Measurements from ENCODE around the gene BCL2L15. TPM values are rescaled to one million over a fixed set of nuclear protein-coding genes. Genes with fewer than 3 reads are reported as not detected.

The BCL2L15 gene
- total RNA-seq, 5 donors from 2014 or later (not counting 1 experiment from before 2014, with no cell fraction given), result 1.2 to 5.8 (median 1.7) TPM

DNA sequence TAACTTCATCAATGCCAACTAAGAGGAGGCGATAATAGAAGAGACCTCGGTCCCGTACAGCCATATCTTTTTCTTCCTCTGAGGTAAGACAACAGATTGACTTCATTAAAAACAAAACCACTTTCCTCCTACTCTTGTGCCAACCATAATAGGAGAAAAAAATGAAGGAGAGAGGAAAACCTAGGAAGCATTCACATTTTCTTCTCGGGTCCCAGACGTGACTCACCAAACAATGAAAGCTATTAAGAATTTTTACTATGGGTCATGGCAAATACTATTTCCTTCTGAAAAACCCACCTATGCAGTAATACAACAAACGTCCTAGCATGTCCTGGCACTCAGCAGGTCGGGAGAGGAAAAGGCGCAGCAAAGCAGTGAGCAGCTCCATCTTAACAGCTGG lies 8.6 kb upstream of the BCL2L15 start:
- POLR2A ChIA-PET, result interaction anchor here in 1 of 2 donors (1.7 kb wide), 1 partner anchor 8 kb away, joined by 8 read pairs; the partner anchor contains the start of gene AP4B1
- Mint-ChIP-seq H3K27me3 (no peaks in the 10 kb centered on the region), H3K9me3 (no peaks in the 10 kb centered on the region), H3K4me1 (peaks cover 31 to 32% (median 31%) of the 10 kb centered on the region in 3 donors), H3K27ac (no peak overlapping the region), H3K36me3 (peaks cover 61% of the 10 kb centered on the region), H3K4me3 (no peak overlapping the region)
- DNase-seq (no peak), ATAC-seq (replicated peaks in 1 of 4) (no peak)
- CTCF ChIA-PET, result interaction anchor here in 1 of 2 donors (0.5 to 0.6 kb wide), 2 partner anchors 10 to 13 kb away, joined by 3 to 4 read pairs; no protein-coding TSS in a partner anchor
- H3K27me3 ChIP-seq (replicated peaks in 1 of 2; ENCODE audit: control insufficient read depth in 2 of 2, extremely low read depth in 1 of 2, insufficient read depth in 2 of 2, low read length in 1 of 2), result no peaks in the 10 kb centered on the region
- 85% methylated on average over 2 of the region's 8 CpGs for WGBS (ENCODE audit: insufficient coverage)
- H3K27ac ChIP-seq (ENCODE audit: low read length), result no peak overlapping the region
- H3K4me1 ChIP-seq (ENCODE audit: control insufficient read depth in 1 of 2, extremely low read depth in 1 of 2, insufficient read depth in 2 of 2, low read length in 2 of 2), result no peaks in the 10 kb centered on the region
- no peak overlapping the region for H3K4me3 ChIP-seq (ENCODE audit: control insufficient read depth in 1 of 2, extremely low read depth in 1 of 2, low read length in 1 of 2)
- H3K36me3 ChIP-seq (ENCODE audit: control insufficient read depth in 2 of 2, extremely low read depth in 1 of 2, insufficient read depth in 1 of 2, low read length in 1 of 2), result peaks cover 9 to 61% of the 10 kb centered on the region in 2 donors
- no peaks in the 10 kb centered on the region for H3K9me3 ChIP-seq

DNA sequence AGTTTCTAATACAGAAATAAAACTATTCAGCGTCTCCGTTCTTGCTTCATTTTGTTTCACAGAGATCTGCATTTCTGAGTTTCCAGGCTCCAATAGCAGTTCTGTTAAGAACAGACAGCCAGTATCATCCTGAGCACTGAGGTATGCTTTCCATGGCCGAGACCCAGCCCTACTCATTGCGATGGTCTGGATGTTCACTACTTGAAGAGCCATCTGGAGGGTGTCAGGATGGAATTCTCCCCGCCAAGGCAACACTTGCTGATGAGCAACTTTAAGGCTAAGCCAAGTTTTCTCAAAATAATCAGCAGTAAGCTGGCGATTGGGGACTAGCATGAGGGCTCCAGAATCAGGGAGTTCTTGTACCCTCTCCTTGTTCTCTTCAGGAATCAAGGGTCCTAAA lies 7.7 kb upstream of the BCL2L15 start:
- POLR2A ChIA-PET, result interaction anchor here (1.2 to 1.7 kb wide), 2 partner anchors 9 kb away, joined by 3 to 8 read pairs; partner anchors contain the start of gene AP4B1 (in 1 of the 2)
- Mint-ChIP-seq H3K4me3 (no peak overlapping the region), H3K9me3 (no peaks in the 10 kb centered on the region), H3K27ac (peak overlapping the region in 1 of 2 donors; percentile 45), H3K36me3 (peaks cover 52% of the 10 kb centered on the region), H3K4me1 (peaks cover 24 to 28% (median 27%) of the 10 kb centered on the region in 3 donors), H3K27me3 (no peaks in the 10 kb centered on the region)
- 100% methylated on average over 5 of the region's 6 CpGs for WGBS (ENCODE audit: insufficient coverage)
- ATAC-seq (replicated peaks in 1 of 4), result no peak
- no peak overlapping the region for H3K27ac ChIP-seq (ENCODE audit: low read length)
- H3K36me3 ChIP-seq (ENCODE audit: control insufficient read depth in 2 of 2, extremely low read depth in 1 of 2, insufficient read depth in 1 of 2, low read length in 1 of 2), result peaks cover 9 to 54% of the 10 kb centered on the region in 2 donors
- no peaks in the 10 kb centered on the region for H3K9me3 ChIP-seq
- no peak overlapping the region for H3K4me3 ChIP-seq (ENCODE audit: control insufficient read depth in 1 of 2, extremely low read depth in 1 of 2, low read length in 1 of 2)
- CTCF ChIA-PET, result no interaction called here
- no peak for DNase-seq
- H3K27me3 ChIP-seq (replicated peaks in 1 of 2; ENCODE audit: control insufficient read depth in 2 of 2, extremely low read depth in 1 of 2, insufficient read depth in 2 of 2, low read length in 1 of 2), result no peaks in the 10 kb centered on the region
- no peaks in the 10 kb centered on the region for H3K4me1 ChIP-seq (ENCODE audit: control insufficient read depth in 1 of 2, extremely low read depth in 1 of 2, insufficient read depth in 2 of 2, low read length in 2 of 2)

DNA sequence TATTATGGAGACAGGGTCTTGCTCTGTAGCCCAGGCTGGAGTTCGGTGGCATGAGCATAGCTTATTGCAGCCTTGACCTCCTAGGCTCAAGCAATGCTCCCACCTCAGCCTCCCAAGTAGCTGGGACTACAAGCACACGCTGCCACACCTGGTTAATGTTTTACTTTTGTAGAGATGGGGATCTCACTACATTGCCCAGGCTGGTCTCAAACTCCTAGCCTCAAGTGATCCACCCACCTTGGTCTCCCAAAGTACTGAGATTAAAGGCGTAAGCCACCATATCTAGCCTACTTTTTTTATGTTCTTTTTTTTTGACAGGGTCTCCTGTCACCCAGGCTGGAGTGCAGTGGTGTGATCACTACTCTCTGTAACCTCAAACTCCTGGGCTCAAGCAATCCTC lies 5.9 kb upstream of the BCL2L15 start:
- Histone ChIP-seq H3K9me3 (no peaks in the 10 kb centered on the region), H3K4me3 (ENCODE audit: control insufficient read depth in 1 of 2, extremely low read depth in 1 of 2, low read length in 1 of 2) (no peak overlapping the region), H3K36me3 (ENCODE audit: control insufficient read depth in 2 of 2, extremely low read depth in 1 of 2, insufficient read depth in 1 of 2, low read length in 1 of 2) (peaks cover 12 to 39% of the 10 kb centered on the region in 2 donors), H3K27ac (ENCODE audit: low read length) (no peak overlapping the region), H3K4me1 (ENCODE audit: control insufficient read depth in 1 of 2, extremely low read depth in 1 of 2, insufficient read depth in 2 of 2, low read length in 2 of 2) (no peaks in the 10 kb centered on the region), H3K27me3 (replicated peaks in 1 of 2; ENCODE audit: control insufficient read depth in 2 of 2, extremely low read depth in 1 of 2, insufficient read depth in 2 of 2, low read length in 1 of 2) (no peaks in the 10 kb centered on the region)
- ChIA-PET POLR2A (interaction anchor here in 1 of 2 donors (0.6 kb wide), 1 partner anchor 55 kb away, joined by 9 read pairs; no protein-coding TSS in a partner anchor), CTCF (interaction anchor here in 1 of 2 donors (0.6 to 0.7 kb wide), 3 partner anchors 51 to 90 kb away, joined by 3 to 7 read pairs (median 4); no protein-coding TSS in a partner anchor)
- Mint-ChIP-seq H3K4me1 (peaks cover 6 to 16% (median 14%) of the 10 kb centered on the region in 3 donors), H3K36me3 (peaks cover 35% of the 10 kb centered on the region), H3K9me3 (no peaks in the 10 kb centered on the region), H3K27me3 (no peaks in the 10 kb centered on the region), H3K27ac (peak overlapping the region in 1 of 2 donors; percentile 18), H3K4me3 (no peak overlapping the region)
- DNase-seq, result no peak
- WGBS (ENCODE audit: insufficient coverage), result no CpG with 5 or more reads among the region's 3 CpGs
- ATAC-seq (replicated peaks in 1 of 4), result no peak

DNA sequence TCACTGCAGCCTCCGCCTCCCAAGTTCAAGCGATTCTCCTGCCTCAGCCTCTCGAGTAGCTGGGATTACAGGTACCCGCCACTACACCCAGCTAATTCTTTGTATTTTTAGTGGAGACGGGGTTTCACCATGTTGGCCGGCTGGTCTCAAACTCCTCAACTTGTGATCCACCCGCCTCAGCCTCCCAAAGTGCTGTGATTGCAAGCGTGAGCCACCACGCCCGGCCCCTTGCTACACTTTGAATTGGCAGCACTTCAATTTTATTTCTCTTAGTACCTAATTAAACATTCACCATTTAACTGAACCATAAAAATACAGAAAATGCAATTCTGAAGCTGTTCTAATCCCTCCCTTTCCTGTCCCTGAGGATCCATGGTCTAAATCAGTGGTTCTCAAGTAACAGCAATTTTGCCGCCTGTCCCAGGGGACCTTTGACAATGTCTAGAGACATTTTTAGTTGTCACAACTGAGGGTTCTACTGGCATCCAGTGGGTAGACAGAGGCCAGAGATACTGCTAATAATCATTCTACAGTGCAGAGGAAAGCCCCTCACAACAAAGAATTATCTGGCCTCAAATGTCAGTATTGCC lies 4.3 kb upstream of the BCL2L15 start:
- peaks cover 23% of the 10 kb centered on the region for H3K36me3 Mint-ChIP-seq
- POLR2A ChIA-PET, result interaction anchor here (0.5 to 0.7 kb wide), 2 partner anchors 16 to 39 kb away, joined by 3 to 12 read pairs; no protein-coding TSS in a partner anchor
- 95% methylated on average over 8 of the region's 11 CpGs for WGBS (ENCODE audit: insufficient coverage)
- H3K27me3 ChIP-seq (replicated peaks in 1 of 2; ENCODE audit: control insufficient read depth in 2 of 2, extremely low read depth in 1 of 2, insufficient read depth in 2 of 2, low read length in 1 of 2), result no peaks in the 10 kb centered on the region
- peak overlapping the region in 1 of 2 donors; percentile 39 for H3K27ac Mint-ChIP-seq
- no peak overlapping the region for H3K4me3 Mint-ChIP-seq
- peaks cover 12 to 25% of the 10 kb centered on the region in 2 donors for H3K36me3 ChIP-seq (ENCODE audit: control insufficient read depth in 2 of 2, extremely low read depth in 1 of 2, insufficient read depth in 1 of 2, low read length in 1 of 2)
- CTCF ChIA-PET, result interaction anchor here (0.7 to 1.3 kb wide), 3 partner anchors 13 to 135 kb away, joined by 3 to 4 read pairs (median 3); no protein-coding TSS in a partner anchor
- no peaks in the 10 kb centered on the region for H3K27me3 Mint-ChIP-seq
- no peaks in the 10 kb centered on the region for H3K9me3 Mint-ChIP-seq
- DNase-seq (no peak), ATAC-seq (replicated peaks in 1 of 4) (no peak)
- no peak overlapping the region for H3K27ac ChIP-seq (ENCODE audit: low read length)
- peaks cover 2 to 5% of the 10 kb centered on the region in 2 experiments for H3K4me1 ChIP-seq (ENCODE audit: control insufficient read depth in 1 of 2, extremely low read depth in 1 of 2, insufficient read depth in 2 of 2, low read length in 2 of 2)
- H3K4me1 Mint-ChIP-seq, result peaks cover 13 to 24% (median 22%) of the 10 kb centered on the region in 3 donors
- H3K9me3 ChIP-seq, result no peaks in the 10 kb centered on the region
- no peak overlapping the region for H3K4me3 ChIP-seq (ENCODE audit: control insufficient read depth in 1 of 2, extremely low read depth in 1 of 2, low read length in 1 of 2)

DNA sequence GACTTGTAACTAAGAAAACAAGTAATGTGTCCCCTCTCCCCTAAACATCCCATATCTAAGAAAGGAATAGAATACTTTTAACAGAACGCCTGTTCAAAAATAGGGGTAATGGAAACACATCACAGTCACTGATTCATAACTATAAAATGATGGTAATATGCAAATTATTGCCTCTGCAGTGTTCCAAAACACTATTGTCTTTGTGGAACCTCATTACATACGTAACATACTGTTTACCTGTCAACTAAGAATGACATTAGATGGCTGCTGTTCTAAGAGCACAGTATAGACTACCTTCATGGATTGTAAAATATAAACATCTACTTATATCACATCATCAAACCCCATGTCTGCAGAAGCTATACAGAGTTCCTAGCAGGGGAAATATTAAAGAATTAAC lies 3.4 kb upstream of the BCL2L15 start:
- POLR2A ChIA-PET, result interaction anchor here in 1 of 2 donors (0.5 kb wide), 1 partner anchor 40 kb away, joined by 3 read pairs; no protein-coding TSS in a partner anchor
- CTCF ChIA-PET, result interaction anchor here in 1 of 2 donors (0.6 to 1.7 kb wide), 5 partner anchors 13 to 187 kb away, joined by 3 to 6 read pairs (median 5); partner anchors contain the start of genes AP4B1 and OLFML3
- no peaks in the 10 kb centered on the region for H3K27me3 Mint-ChIP-seq

More for the DNA sequence above, 3.4 kb upstream of the BCL2L15 start:
- no peaks in the 10 kb centered on the region for H3K9me3 Mint-ChIP-seq
- peaks cover 14% of the 10 kb centered on the region for H3K36me3 Mint-ChIP-seq
- H3K36me3 ChIP-seq (ENCODE audit: control insufficient read depth in 2 of 2, extremely low read depth in 1 of 2, insufficient read depth in 1 of 2, low read length in 1 of 2), result peaks cover 12 to 16% of the 10 kb centered on the region in 2 donors
- DNase-seq, result no peak
- H3K4me3 Mint-ChIP-seq, result no peak overlapping the region
- H3K4me1 ChIP-seq (ENCODE audit: control insufficient read depth in 1 of 2, extremely low read depth in 1 of 2, insufficient read depth in 2 of 2, low read length in 2 of 2), result peaks cover 2 to 6% of the 10 kb centered on the region in 2 experiments
- no peak overlapping the region for H3K4me3 ChIP-seq (ENCODE audit: control insufficient read depth in 1 of 2, extremely low read depth in 1 of 2, low read length in 1 of 2)
- ATAC-seq (replicated peaks in 1 of 4), result no peak
- H3K27me3 ChIP-seq (replicated peaks in 1 of 2; ENCODE audit: control insufficient read depth in 2 of 2, extremely low read depth in 1 of 2, insufficient read depth in 2 of 2, low read length in 1 of 2), result no peaks in the 10 kb centered on the region
- WGBS (ENCODE audit: insufficient coverage), result no CpG with 5 or more reads among the region's 2 CpGs
- no peak overlapping the region for H3K27ac ChIP-seq (ENCODE audit: low read length)
- H3K9me3 ChIP-seq, result no peaks in the 10 kb centered on the region
- peak overlapping the region in 1 of 2 donors; percentile 3 for H3K27ac Mint-ChIP-seq
- peaks cover 19 to 30% (median 29%) of the 10 kb centered on the region in 3 donors for H3K4me1 Mint-ChIP-seq

Data from T-cell (primary cell).